Gastrocnemius medialis (tissue), 4 donors: ENCODE measurements around the gene MOSMO. TPM values are rescaled to one million over a fixed set of nuclear protein-coding genes. Genes with fewer than 3 reads are reported as not detected.
A peak's percentile ranks its signal among the peaks of the same experiment; 100 is the strongest.

Experiments
- ATAC-seq, 2 donors: fragments of 150-250 bp; one replicate each; pipeline ENCODE4 v1.9.1; 2016
- DNase-seq, 2 donors: peaks; one replicate each; pipeline ENCODE4 v3.0.0-alpha.2; 2019
- H3K27ac ChIP-seq, 4 donors: fragments of 200-600 bp; sonication (generic); 1 replicate in 1 of 4; 2 replicates in 3 of 4; pipeline ENCODE4 v1.5.1; 2016 to 2018; ENCODE audit warnings: mild to moderate bottlenecking in 2 of 4, moderate library complexity in 1 of 4
- H3K27me3 ChIP-seq, 3 donors: fragments of 200-600 bp; sonication (generic) in 2 of 3; 1 replicate in 1 of 3; 2 replicates in 2 of 3; pipeline versions ENCODE4 v1.5.1 to v1.6.0; 2016 to 2019; ENCODE audit warnings: mild to moderate bottlenecking in 1 of 3, moderate library complexity in 1 of 3
- H3K36me3 ChIP-seq, 2 donors: fragments of 200-600 bp; sonication (generic) in 1 of 2; one replicate each; pipeline ENCODE4 v1.5.1; 2017 to 2018
- H3K4me1 ChIP-seq, 2 donors: fragments of 200-600 bp; sonication (generic) in 1 of 2; one replicate each; pipeline ENCODE4 v1.5.1; 2016 to 2017; ENCODE audit warnings: mild to moderate bottlenecking in 2 of 2
- H3K4me3 ChIP-seq, 4 donors: fragments of 200-600 bp; sonication (generic) in 3 of 4; 1 replicate in 1 of 4; 2 replicates in 3 of 4; pipeline ENCODE4 v1.5.1; 2016 to 2019; ENCODE audit warnings: mild to moderate bottlenecking in 2 of 4
- H3K9me3 ChIP-seq, 3 donors: fragments of 200-600 bp; sonication (generic) in 2 of 3; 1 replicate in 1 of 3; 2 replicates in 2 of 3; pipeline ENCODE4 v1.5.1; 2016 to 2019
- CTCF ChIP-seq, 5 experiments: fragments of 450-650 bp in 3 of 5; fragments of 200-600 bp in 2 of 5; sonication (generic) in 2 of 5; IDR thresholded peaks in 4 of 5; conservative IDR thresholded peaks in 1 of 5; 1 replicate in 4 of 5; 2 replicates in 1 of 5; pipeline ENCODE4 v1.5.1; 2016 to 2019; ENCODE audit warnings: antibody characterized with exemption in 5 of 5, mild to moderate bottlenecking in 3 of 5, moderate library complexity in 3 of 5
- POLR2A ChIP-seq, 2 donors: fragments of 450-650 bp; IDR thresholded peaks; one replicate each; pipeline ENCODE4 v1.6.1; 2017; ENCODE audit warnings: antibody characterized with exemption in 2 of 2, mild to moderate bottlenecking in 2 of 2, moderate library complexity in 2 of 2
- in situ Hi-C, 4 donors: fragments of 200-750 bp; cut with MboI; loops; one replicate each; pipeline versions ENCODE4 v1.15.0 to v1.8.0; 2017; ENCODE audit warnings: low sequenced_read_pairs in 4 of 4
- intact Hi-C: fragments of 100-400 bp; cut with DNase I; formaldehyde crosslinking; loops from one replicate; pipeline ENCODE4 v1.15.1; 2023; ENCODE audit warnings: low total_unique reads
- total RNA-seq, 4 donors: library from RNA; depleted of rRNA; stranded (reverse); fragments of >200 nt; gene quantifications; one replicate each; pipeline versions ENCODE4 v1.1.0 to v1.2.3, GENCODE V29; 2016

Gene MOSMO
- total RNA-seq, 4 donors from 2014 or later = 12.6 to 17.6 (median 13.9) TPM

- Histone ChIP-seq H3K36me3 (no peaks in the 10 kb centered on the region), H3K4me1 (peaks cover 2 to 3% of the 10 kb centered on the region in 2 donors), H3K4me3 (no peak overlapping the region), H3K9me3 (no peaks in the 10 kb centered on the region), H3K27ac (no peak overlapping the region), H3K27me3 (no peaks in the 10 kb centered on the region)
- ATAC-seq = no peak
- no peak for TF ChIP-seq CTCF (IDR thresholded peaks at IDR 0.05 in 4 of 5, conservative IDR thresholded peaks at IDR 0.05 in 1 of 5)
- TF ChIP-seq POLR2A (IDR thresholded peaks at IDR 0.05) = no peak
- in situ Hi-C loops (no loop called here), intact Hi-C loops (no loop called here)
- DNase-seq = no peak
Observed at GRCh38 chr16:22065252-22065651, 57.3 kb downstream of the MOSMO start.

GRCh38 chr16:22070361-22071330, 62.7 kb downstream of the MOSMO start:
- no peak overlapping the region for H3K4me3 ChIP-seq
- DNase-seq = no peak
- in situ Hi-C loops = loop anchor here in 3 of 4 donors (5.0 to 10.0 kb wide), 2 partner anchors 66 to 73 kb away; partner anchors contain the start of genes MOSMO (in 1 of the 3) and PDZD9 (in 1 of the 3)
- H3K27me3 ChIP-seq = no peaks in the 10 kb centered on the region
- no peak for TF ChIP-seq POLR2A (IDR thresholded peaks at IDR 0.05)
- no peak for TF ChIP-seq CTCF (IDR thresholded peaks at IDR 0.05 in 4 of 5, conservative IDR thresholded peaks at IDR 0.05 in 1 of 5)
- no peaks in the 10 kb centered on the region for H3K9me3 ChIP-seq
- ATAC-seq = no peak
- no peaks in the 10 kb centered on the region for H3K36me3 ChIP-seq
- peak overlapping the region; percentile 9 to 18 (median 12) for H3K27ac ChIP-seq
- H3K4me1 ChIP-seq = peaks cover 6 to 16% of the 10 kb centered on the region in 2 donors
- intact Hi-C loops = no loop called here

GRCh38 chr16:22071331-22071910, 63.5 kb downstream of the MOSMO start:
- Histone ChIP-seq H3K4me3 (no peak overlapping the region), H3K4me1 (peaks cover 6 to 16% of the 10 kb centered on the region in 2 donors), H3K27me3 (no peaks in the 10 kb centered on the region), H3K9me3 (no peaks in the 10 kb centered on the region), H3K27ac (peak overlapping the region in 3 of 4 donors; percentile 9 to 18 (median 9)), H3K36me3 (no peaks in the 10 kb centered on the region)
- in situ Hi-C loops (loop anchor here in 3 of 4 donors (5.0 to 10.0 kb wide), 2 partner anchors 67 to 74 kb away; partner anchors contain the start of genes MOSMO (in 1 of the 3) and PDZD9 (in 1 of the 3)), intact Hi-C loops (no loop called here)
- DNase-seq (no peak), ATAC-seq (no peak)
- TF ChIP-seq CTCF (IDR thresholded peaks at IDR 0.05 in 4 of 5, conservative IDR thresholded peaks at IDR 0.05 in 1 of 5) (no peak), POLR2A (IDR thresholded peaks at IDR 0.05) (no peak)

GRCh38 chr16:22073350-22073749, 65.4 kb downstream of the MOSMO start:
- Histone ChIP-seq H3K27me3 (no peaks in the 10 kb centered on the region), H3K4me3 (no peak overlapping the region), H3K4me1 (peaks cover 6 to 16% of the 10 kb centered on the region in 2 donors), H3K36me3 (no peaks in the 10 kb centered on the region), H3K27ac (no peak overlapping the region), H3K9me3 (no peaks in the 10 kb centered on the region)
- ATAC-seq (no peak), DNase-seq (no peak)
- no peak for TF ChIP-seq CTCF (IDR thresholded peaks at IDR 0.05 in 4 of 5, conservative IDR thresholded peaks at IDR 0.05 in 1 of 5)
- TF ChIP-seq POLR2A (IDR thresholded peaks at IDR 0.05) = no peak
- in situ Hi-C loops = loop anchor here in 3 of 4 donors (5.0 to 10.0 kb wide), 2 partner anchors 69 to 76 kb away; partner anchors contain the start of genes MOSMO (in 1 of the 3) and PDZD9 (in 1 of the 3)
- intact Hi-C loops = no loop called here
